ENCODE data around the gene BABAM2. TPM values are rescaled to one million over a fixed set of nuclear protein-coding genes. Genes with fewer than 3 reads are reported as not detected.

The BABAM2 gene
- total and polyA plus RNA-seq, 4 donors = 9.9 to 17.0 (median 13.9) TPM

DNA sequence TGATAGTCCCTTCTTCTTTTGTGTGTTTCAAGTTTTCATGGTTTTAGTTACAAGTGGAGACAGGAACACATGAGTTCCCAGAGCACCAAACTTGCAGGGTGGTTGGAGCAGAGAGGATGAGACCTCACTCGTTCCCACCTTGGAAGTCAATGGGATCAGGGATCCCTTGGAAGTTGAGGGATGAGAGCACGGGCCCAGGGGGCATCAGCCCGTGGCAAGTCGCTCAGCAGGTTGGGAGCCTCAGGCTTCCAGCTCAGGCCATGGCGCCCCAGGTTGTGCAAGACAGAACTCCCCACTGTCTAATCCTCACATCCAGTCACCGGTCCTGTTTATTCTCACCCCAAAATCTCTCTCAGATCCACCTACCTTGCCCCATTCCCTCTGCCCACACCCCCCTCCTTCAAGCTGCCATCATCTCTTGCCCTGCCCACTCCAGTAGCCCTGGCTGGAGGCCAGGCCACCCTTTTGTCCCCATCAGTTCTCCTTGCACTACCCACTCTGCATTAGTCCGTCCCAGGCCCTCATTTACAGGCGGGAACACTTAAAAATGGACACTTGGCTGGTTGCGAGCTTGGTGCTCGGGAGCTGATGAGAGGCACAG lies 464.5 kb downstream of the BABAM2 start:
- peak overlapping the region in 1 of 2 donors; percentile 66 for H3K27ac ChIP-seq (ENCODE audit: low read depth in 1 of 2, low read length in 2 of 2)
- H3K4me1 ChIP-seq (ENCODE audit: control insufficient read depth in 4 of 4, insufficient read depth in 4 of 4, low read length in 3 of 4) = peaks cover 13 to 18% (median 16%) of the 10 kb centered on the region in 4 donors
- no peak overlapping the region for H3K9ac ChIP-seq (ENCODE audit: low read depth in 1 of 2, low read length in 2 of 2)
- WGBS = 97% methylated on average over 10 of the region's 10 CpGs
- no peak overlapping the region for H3K4me3 ChIP-seq (ENCODE audit: low read depth in 1 of 3, low read length in 3 of 3)
- TF ChIP-seq REST (IDR thresholded peaks at IDR 0.05) = no peak
- TF ChIP-seq JUND (IDR thresholded peaks at IDR 0.05) = no peak
- no peak for TF ChIP-seq FOXA1 (IDR thresholded peaks at IDR 0.05)
- TF ChIP-seq, protein P1, sequence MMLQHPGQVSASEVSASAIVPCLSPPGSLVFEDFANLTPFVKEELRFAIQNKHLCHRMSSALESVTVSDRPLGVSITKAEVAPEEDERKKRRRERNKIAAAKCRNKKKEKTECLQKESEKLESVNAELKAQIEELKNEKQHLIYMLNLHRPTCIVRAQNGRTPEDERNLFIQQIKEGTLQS (IDR thresholded peaks at IDR 0.05) = no peak
- TF ChIP-seq ZBTB33 (IDR thresholded peaks at IDR 0.05) = no peak
- TF ChIP-seq YY1 (IDR thresholded peaks at IDR 0.05) = no peak
- TF ChIP-seq, protein P2, sequence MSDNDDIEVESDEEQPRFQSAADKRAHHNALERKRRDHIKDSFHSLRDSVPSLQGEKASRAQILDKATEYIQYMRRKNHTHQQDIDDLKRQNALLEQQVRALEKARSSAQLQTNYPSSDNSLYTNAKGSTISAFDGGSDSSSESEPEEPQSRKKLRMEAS (IDR thresholded peaks at IDR 0.05) = no peak
- TF ChIP-seq, protein P3, sequence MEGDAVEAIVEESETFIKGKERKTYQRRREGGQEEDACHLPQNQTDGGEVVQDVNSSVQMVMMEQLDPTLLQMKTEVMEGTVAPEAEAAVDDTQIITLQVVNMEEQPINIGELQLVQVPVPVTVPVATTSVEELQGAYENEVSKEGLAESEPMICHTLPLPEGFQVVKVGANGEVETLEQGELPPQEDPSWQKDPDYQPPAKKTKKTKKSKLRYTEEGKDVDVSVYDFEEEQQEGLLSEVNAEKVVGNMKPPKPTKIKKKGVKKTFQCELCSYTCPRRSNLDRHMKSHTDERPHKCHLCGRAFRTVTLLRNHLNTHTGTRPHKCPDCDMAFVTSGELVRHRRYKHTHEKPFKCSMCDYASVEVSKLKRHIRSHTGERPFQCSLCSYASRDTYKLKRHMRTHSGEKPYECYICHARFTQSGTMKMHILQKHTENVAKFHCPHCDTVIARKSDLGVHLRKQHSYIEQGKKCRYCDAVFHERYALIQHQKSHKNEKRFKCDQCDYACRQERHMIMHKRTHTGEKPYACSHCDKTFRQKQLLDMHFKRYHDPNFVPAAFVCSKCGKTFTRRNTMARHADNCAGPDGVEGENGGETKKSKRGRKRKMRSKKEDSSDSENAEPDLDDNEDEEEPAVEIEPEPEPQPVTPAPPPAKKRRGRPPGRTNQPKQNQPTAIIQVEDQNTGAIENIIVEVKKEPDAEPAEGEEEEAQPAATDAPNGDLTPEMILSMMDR (IDR thresholded peaks at IDR 0.05; ENCODE audit: low read depth, low read length, missing input control) = no peak
- no peak for TF ChIP-seq RAD21 (IDR thresholded peaks at IDR 0.05)
- TF ChIP-seq EGR1 (IDR thresholded peaks at IDR 0.05; ENCODE audit: low read depth in 2 of 2) = no peak
- TF ChIP-seq GABPA (IDR thresholded peaks at IDR 0.05 in 1 of 2, conservative IDR thresholded peaks at IDR 0.05 in 1 of 2) = no peak
- H3K36me3 ChIP-seq (ENCODE audit: control insufficient read depth in 4 of 4, insufficient read depth in 3 of 4, low read depth in 1 of 4, low read length in 3 of 4) = no peaks in the 10 kb centered on the region
- DNase-seq (ENCODE audit: low spot score) = no peak
- H3K9me3 ChIP-seq (ENCODE audit: control insufficient read depth in 4 of 4, low read length in 3 of 4) = no peaks in the 10 kb centered on the region
- H3K27me3 ChIP-seq (ENCODE audit: control insufficient read depth in 4 of 4, insufficient read depth in 4 of 4, low read length in 3 of 4) = no peaks in the 10 kb centered on the region

DNA sequence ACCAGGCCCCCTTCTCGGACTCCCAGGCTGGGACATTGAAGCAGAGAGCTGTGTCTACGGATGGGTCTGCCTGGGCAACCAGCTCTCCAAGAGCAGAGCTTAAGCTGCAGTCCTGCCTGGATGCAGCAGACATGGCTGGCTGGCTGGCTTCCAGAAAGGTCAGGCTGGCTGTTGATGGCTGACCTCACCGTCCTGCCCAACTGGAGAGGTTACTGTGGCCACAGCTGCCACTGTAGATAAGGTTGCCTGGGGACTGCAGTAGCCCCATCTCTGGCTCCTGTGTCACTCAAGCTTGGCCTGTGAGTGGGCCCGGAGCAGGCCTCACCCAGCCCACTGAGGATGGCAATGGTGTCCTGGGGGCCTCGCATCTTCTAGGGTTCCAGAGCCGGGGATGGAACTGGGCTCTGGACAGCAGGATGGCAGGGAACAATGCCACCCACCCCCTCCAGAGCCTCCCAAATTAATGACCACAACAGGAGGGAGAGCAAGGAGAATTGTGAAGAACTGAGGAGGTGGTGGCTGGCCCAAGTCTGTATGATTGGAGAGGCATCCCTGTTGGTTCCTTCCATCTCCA lies 465.1 kb downstream of the BABAM2 start:
- H3K4me1 ChIP-seq (ENCODE audit: control insufficient read depth in 4 of 4, insufficient read depth in 4 of 4, low read length in 3 of 4) = peaks cover 13 to 18% (median 16%) of the 10 kb centered on the region in 4 donors
- WGBS = 68% methylated on average over 6 of the region's 6 CpGs
- H3K4me3 ChIP-seq (ENCODE audit: low read depth in 1 of 3, low read length in 3 of 3) = no peak overlapping the region
- H3K27ac ChIP-seq (ENCODE audit: low read depth in 1 of 2, low read length in 2 of 2) = peak overlapping the region; percentile 52 to 66
- peak; percentile 80 for DNase-seq (ENCODE audit: low spot score)
- no peaks in the 10 kb centered on the region for H3K9me3 ChIP-seq (ENCODE audit: control insufficient read depth in 4 of 4, low read length in 3 of 4)
- no peaks in the 10 kb centered on the region for H3K36me3 ChIP-seq (ENCODE audit: control insufficient read depth in 4 of 4, insufficient read depth in 3 of 4, low read depth in 1 of 4, low read length in 3 of 4)
- H3K27me3 ChIP-seq (ENCODE audit: control insufficient read depth in 4 of 4, insufficient read depth in 4 of 4, low read length in 3 of 4) = no peaks in the 10 kb centered on the region
- no peak overlapping the region for H3K9ac ChIP-seq (ENCODE audit: low read depth in 1 of 2, low read length in 2 of 2)
- no peak for TF ChIP-seq TAF1 (conservative IDR thresholded peaks at IDR 0.05)
- TF ChIP-seq NR2F2 (IDR thresholded peaks at IDR 0.05) = peak; percentile 97
- peak; percentile 71 to 87 for TF ChIP-seq RXRA (IDR thresholded peaks at IDR 0.05)
- TF ChIP-seq, protein P2 (IDR thresholded peaks at IDR 0.05) = no peak
- no peak for TF ChIP-seq REST (IDR thresholded peaks at IDR 0.05)
- TF ChIP-seq FOXA1 (IDR thresholded peaks at IDR 0.05) = no peak
- TF ChIP-seq, protein P3 (IDR thresholded peaks at IDR 0.05; ENCODE audit: low read depth, low read length, missing input control) = no peak
- TF ChIP-seq HNF4A (conservative IDR thresholded peaks at IDR 0.05) = peak; percentile 20 to 31
- TF ChIP-seq RAD21 (IDR thresholded peaks at IDR 0.05) = peak in 1 of 2 donors; percentile 34
- TF ChIP-seq HNF4G (IDR thresholded peaks at IDR 0.05) = no peak

Measured in liver (tissue), 9 donors.